Vagina (tissue), 2 donors: ENCODE results near the gene INTS6L.

Experiments
- POLR2A ChIP-seq, 2 donors: fragments of 450-650 bp; IDR thresholded peaks; one replicate each; pipeline ENCODE4 v1.6.1; 2017; ENCODE audit warnings: antibody characterized with exemption in 2 of 2, mild to moderate bottlenecking in 2 of 2, moderate library complexity in 2 of 2
- TF ChIP-seq, protein P1 (sequence below), 3 experiments: fragments of 450-650 bp in 2 of 3; fragments of 200-600 bp in 1 of 3; sonication (generic) in 1 of 3; IDR thresholded peaks; one replicate each; pipeline ENCODE4 v1.5.1; 2017 to 2019; ENCODE audit warnings: antibody characterized with exemption in 3 of 3, mild to moderate bottlenecking in 2 of 3, moderate library complexity in 2 of 3

DNA sequence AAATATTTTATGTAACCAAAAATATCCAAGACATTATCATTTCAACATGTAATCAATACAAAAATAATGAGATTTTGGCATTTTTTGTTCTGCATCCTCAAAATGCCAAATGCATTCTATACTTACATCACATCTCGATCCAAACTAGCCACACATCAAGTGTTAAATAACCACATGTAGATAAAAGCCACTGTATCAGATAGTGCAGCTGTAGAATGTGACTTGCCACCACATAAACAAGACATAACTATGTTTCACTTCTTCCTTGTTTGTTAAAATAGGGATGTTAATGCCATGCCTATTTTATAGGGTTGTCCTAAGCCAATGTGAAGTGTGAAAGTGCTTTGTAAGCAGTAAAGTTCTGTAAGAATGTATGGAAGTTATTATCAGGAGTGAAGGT is 20.9 kb downstream of the INTS6L start:
- TF ChIP-seq, protein P1, sequence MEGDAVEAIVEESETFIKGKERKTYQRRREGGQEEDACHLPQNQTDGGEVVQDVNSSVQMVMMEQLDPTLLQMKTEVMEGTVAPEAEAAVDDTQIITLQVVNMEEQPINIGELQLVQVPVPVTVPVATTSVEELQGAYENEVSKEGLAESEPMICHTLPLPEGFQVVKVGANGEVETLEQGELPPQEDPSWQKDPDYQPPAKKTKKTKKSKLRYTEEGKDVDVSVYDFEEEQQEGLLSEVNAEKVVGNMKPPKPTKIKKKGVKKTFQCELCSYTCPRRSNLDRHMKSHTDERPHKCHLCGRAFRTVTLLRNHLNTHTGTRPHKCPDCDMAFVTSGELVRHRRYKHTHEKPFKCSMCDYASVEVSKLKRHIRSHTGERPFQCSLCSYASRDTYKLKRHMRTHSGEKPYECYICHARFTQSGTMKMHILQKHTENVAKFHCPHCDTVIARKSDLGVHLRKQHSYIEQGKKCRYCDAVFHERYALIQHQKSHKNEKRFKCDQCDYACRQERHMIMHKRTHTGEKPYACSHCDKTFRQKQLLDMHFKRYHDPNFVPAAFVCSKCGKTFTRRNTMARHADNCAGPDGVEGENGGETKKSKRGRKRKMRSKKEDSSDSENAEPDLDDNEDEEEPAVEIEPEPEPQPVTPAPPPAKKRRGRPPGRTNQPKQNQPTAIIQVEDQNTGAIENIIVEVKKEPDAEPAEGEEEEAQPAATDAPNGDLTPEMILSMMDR (IDR thresholded peaks at IDR 0.05): no peak
- TF ChIP-seq POLR2A (IDR thresholded peaks at IDR 0.05): no peak
